Skin epidermis (tissue), 12 donors: ENCODE data around the gene SEMA7A.

Experiments
- H3K27ac ChIP-seq, 21 experiments: fragments of 200-600 bp; sonication (generic) in 11 of 21; one replicate each; pipeline ENCODE4 v1.5.0; 2020; ENCODE audit warnings: mild to moderate bottlenecking in 3 of 21, inconsistent platforms in 2 of 21, moderate library complexity in 2 of 21
- H3K4me3 ChIP-seq, 7 experiments: fragments of 200-600 bp; sonication (generic) in 2 of 7; one replicate each; pipeline ENCODE4 v1.5.0; 2020; ENCODE audit warnings: inconsistent platforms in 2 of 7, mild to moderate bottlenecking in 2 of 7, moderate library complexity in 1 of 7

SEMA7A gene

DNA sequence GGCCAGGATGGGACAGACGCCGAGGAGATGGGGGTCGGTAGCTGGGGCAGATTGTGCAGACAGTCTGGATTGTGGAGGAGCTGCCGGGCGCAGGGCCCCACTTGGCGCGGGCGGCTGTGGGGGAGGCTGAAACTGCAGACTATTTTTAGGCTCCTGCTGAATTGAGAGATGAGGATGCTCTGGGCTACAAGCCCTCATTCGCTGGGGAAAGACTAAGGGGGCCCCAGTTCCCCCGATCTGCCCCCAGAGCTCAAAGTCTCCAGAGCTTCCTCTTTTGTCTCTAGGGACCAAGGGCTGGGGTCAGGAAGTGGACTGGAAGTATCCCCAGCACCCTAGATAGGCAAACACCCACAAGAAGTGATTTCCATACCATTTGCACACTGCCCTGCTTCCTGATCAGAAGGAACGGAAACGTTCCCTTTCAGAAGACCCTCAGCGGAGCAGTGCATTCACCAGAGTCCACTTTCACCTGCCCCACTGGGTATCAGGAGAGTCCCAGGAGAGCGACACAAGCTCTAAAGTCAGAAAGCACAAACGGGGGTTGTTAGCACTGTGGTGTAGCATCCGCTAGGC is 29.7 kb downstream of the SEMA7A start:
- H3K27ac ChIP-seq, result peak overlapping the region in 6 of 21 experiments; percentile 21 to 84 (median 76)
- H3K4me3 ChIP-seq, result no peak overlapping the region

DNA sequence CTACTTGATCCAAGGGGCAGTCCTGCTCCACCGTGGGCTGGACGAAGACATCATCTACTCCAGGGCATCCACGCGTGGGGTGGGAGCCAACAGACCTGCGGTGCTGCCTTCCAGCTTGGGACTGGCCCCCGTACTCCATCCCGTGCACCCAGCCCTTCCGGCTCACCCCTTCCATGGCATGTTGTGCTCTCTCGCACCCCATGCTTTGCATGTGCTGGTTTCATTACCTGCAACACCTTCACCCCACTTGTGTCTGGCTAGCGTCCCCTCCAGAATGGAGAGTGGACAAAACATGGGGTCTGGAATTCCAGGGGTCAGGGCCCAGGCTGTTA is 30.2 kb downstream of the SEMA7A start:
- H3K27ac ChIP-seq, result peak overlapping the region in 8 of 21 experiments; percentile 21 to 84 (median 68)
- H3K4me3 ChIP-seq, result no peak overlapping the region

DNA sequence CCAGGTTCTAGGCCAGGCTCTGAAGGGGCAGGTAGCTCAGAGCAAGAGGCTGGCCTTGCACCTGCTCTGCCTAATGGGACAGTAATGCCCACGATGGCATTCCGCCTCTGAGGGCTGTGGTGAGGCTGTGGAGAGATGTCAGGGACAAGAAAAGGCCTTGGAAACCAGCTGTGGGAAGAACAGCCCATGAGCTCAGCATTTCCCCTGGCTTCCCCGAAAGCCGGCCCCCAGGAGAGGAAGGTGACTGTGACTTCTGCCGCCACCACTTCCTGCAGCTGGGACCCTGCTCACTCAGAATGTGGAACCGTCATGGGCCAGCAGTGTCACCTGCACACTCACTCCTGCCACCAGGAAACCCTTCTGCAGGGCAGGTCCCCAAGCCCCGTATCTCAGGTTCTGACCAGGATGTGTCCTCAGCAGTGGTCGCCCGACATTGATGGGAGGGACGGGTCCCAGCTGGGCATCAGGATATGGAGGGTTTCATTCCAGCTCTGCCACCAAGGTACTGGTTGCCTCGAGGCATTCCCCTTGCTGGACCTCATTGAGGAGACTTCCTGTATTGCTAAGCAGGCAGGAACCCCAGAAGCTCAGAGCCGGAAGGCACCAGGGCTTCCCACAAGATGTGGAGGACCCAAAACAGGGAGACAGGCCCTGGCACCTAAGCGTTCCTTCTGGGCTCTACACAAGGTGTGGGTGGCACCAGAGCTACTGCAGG is 30.7 kb downstream of the SEMA7A start:
- Histone ChIP-seq H3K4me3 (no peak overlapping the region), H3K27ac (peak overlapping the region in 11 of 21 experiments; percentile 8 to 84 (median 45))

DNA sequence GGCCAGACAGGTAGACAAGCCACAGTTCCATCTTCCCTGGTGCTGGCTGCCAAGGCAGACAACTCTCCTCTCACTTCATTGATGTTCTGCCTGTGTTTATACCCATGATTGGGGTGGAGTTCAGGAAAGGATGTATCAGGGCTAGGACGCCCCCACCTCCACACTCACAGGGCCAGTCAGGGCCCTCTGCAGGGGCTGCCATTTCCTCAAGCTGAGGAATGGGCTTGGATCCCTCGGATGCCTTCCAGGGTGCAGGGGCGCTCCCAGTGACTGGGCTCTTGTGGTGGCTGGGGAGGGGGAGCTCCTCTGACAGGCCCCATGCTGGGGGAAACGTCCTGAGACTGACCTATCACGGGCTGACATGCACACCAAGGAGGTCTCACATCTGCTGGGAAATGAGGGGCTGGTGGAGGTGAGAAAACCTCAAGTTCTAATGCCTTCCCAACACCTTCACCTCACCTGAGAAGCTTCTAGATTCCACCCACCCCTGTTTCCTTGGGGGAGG is 31.4 kb downstream of the SEMA7A start:
- H3K4me3 ChIP-seq, result no peak overlapping the region

DNA sequence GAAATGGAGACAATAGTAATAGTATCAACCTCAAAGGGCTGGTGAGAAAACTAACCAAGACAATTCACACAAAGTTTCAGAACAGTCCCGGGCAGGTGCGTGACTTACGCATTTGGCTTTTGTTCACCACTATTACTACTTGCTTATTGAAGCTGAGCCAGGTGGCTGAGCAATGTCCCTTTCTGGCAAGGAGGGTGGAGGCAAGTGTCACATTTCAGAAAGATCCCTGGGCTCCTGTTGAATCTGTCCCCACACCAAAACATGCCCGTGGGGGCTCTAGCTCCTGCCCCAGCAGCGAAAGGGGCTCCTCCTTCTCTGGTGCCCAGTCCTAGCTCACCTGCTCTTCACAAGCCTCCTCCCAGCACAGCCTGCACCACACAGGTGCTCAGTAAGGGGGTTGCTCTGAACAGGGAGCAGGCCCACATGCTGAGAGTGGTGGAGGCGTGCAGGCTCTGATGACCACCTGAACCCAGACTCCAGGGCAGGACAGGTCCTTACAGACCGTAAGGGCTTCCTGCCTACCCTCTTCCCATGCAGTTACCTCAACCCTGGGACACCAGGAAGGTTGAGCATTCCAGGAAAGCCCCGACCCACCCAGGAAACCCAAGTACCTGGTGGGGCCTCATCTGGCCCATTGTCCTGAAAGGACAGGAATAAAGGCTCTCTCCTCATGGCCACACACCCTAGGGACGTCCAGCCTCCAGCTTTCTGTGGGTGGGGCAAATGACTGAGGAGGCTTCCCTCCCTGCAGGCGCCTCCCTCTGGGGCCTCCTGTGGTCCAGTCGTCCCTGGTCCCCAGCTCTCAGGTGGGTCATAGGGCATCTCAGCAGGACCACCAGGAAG is 32.6 kb downstream of the SEMA7A start:
- H3K27ac ChIP-seq, result peak overlapping the region in 6 of 21 experiments; percentile 19 to 84 (median 41)
- no peak overlapping the region for H3K4me3 ChIP-seq

More for the DNA sequence above, 31.4 kb downstream of the SEMA7A start:
- peak overlapping the region in 12 of 21 experiments; percentile 8 to 84 (median 34) for H3K27ac ChIP-seq

DNA sequence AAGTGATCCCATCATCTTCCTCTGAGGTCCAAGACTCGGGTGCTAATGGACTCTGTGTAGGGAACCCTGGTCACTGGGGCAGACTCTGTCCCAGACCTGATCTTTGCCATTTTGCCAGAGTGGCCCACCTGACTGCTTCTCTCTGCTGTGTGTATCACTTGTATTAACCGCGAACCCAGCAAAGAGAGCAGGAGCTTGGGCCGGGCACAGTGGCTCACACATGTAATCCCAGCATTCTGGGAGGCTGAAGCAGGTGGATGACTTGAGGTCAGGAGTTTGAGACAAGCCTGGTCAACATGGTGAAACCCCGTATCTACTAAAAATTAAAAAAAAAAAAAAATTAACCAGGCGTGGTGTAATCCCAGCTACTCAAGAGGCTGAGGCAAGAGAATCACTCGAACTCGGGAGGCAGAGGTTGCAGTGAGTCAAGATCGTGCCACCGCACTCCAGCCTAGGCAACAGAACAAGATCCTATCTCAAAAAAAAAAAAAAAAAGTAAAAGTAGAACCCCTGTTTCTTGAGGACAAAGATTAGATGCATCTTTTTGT is 33.4 kb downstream of the SEMA7A start:
- Histone ChIP-seq H3K4me3 (no peak overlapping the region), H3K27ac (peak overlapping the region in 7 of 21 experiments; percentile 10 to 84 (median 51))

DNA sequence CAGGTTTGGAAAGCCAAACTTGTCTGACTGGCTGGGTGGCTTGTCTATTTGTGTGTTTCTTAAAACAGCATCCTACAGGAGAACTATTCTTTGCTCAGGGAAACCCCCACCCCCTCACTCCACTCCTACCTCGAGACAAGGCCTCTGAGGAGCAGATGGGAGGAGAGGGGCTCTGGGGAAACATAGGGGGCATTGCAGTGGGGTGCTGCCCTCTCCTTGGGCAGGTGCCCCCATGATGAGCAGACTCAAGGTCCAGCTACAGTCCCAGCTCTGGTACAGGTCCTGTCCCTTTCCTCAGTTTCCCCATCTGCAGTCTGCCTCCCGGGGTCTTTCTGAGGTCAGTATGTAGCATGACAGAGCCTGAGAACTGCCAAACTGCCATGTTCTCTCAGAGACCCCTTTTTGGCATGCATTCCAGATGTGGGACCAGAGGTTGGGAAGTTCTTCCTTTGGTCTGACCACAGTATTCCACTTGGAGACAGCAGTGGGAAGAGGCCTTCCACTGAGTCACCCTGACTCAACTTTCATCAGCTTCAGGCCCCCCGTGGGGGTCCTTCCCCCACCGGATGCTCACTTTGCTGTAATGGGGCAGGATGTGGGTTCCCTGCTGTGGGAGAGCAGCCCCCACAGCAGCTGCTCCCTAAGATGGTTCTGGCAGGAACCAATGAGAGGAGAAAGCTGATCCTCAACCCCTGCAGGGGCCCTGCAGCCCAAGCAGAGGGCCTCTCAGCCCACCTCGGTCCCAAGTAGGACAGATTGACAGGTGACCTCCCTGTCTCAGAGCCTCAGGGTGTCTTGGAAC is 34.0 kb downstream of the SEMA7A start:
- Histone ChIP-seq H3K27ac (peak overlapping the region in 7 of 21 experiments; percentile 10 to 84 (median 51)), H3K4me3 (no peak overlapping the region)

DNA sequence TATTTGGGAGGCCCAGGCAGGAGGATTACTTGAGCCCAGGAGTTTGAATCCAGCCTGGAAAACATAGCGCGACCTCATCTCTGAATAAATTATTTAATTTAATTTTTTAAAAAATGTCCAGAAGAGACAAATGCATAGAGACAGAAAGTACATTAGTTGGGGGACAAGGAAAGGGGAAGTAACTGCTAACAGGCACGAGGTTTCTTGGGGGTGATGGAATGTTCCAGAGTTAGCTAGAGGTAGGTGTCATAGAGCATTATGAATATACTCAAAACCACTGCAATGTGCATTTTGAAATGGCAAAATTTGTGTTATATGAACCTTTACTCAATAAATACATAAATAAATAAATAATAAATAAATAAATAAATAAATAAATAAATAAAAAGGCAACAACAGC is 34.7 kb downstream of the SEMA7A start:
- no peak overlapping the region for H3K4me3 ChIP-seq
- H3K27ac ChIP-seq, result peak overlapping the region in 5 of 21 experiments; percentile 10 to 84 (median 59)

DNA sequence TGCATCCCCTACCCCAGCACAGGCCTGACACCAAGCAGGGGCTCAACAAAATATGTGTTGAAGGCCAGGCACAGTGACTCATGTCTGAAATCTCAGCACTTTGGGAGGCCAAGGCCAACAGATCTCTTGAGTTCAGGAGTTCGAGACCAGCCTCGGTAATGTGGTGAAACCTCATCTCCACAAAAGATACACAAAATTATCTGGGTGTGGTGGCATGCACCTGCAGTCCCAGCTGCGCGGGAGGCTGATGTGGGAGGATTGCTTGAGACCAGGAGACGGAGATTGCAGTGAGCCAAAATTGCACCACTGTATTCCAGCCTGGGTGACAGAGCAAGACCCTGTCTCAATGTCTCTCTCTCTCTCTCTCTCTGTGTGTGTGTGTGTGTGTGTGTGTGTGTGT is 35.6 kb downstream of the SEMA7A start:
- peak overlapping the region in 6 of 21 experiments; percentile 9 to 74 (median 52) for H3K27ac ChIP-seq

DNA sequence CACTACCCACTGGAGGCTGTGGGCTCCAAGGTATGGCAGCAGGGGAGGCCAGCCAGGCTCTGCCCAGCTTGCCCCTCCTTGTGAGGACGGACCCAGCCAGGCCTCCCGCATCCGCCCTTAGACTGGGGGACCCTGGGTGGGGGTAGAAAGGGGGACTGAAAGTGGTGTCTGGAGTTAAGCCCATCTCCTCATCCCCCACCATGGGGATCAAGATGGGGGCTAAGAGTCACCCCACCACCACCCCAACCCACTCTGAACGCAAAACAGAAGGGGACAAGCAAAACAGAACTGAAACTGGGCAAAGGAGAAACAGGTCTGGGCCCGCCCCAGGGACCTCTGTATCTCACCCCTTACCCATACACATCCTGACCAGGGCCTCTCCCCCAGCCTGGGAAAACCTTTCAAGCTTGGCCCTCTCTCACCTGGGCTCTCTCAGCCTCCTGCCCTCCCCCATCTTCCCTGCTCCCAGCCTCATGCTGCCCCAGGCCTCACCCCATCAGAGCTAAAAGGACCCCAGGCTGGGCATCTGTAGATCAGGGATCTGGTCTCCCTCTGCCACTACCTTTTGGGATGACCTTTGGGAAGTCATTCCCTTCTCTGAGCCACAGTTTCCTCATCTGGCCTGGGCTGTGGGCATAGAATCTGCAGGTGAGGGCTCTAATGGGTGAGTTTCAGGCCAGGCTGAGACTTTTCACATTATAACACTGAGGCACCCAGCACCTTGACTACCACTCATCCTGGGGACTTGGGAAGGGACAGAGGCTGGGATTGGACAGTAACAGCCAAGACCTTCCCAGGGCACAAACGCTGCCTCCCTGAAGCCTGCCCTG is 36.3 kb downstream of the SEMA7A start:
- Histone ChIP-seq H3K4me3 (no peak overlapping the region), H3K27ac (peak overlapping the region in 10 of 21 experiments; percentile 0 to 74 (median 43))

More for the DNA sequence above, 35.6 kb downstream of the SEMA7A start:
- H3K4me3 ChIP-seq, result no peak overlapping the region

DNA sequence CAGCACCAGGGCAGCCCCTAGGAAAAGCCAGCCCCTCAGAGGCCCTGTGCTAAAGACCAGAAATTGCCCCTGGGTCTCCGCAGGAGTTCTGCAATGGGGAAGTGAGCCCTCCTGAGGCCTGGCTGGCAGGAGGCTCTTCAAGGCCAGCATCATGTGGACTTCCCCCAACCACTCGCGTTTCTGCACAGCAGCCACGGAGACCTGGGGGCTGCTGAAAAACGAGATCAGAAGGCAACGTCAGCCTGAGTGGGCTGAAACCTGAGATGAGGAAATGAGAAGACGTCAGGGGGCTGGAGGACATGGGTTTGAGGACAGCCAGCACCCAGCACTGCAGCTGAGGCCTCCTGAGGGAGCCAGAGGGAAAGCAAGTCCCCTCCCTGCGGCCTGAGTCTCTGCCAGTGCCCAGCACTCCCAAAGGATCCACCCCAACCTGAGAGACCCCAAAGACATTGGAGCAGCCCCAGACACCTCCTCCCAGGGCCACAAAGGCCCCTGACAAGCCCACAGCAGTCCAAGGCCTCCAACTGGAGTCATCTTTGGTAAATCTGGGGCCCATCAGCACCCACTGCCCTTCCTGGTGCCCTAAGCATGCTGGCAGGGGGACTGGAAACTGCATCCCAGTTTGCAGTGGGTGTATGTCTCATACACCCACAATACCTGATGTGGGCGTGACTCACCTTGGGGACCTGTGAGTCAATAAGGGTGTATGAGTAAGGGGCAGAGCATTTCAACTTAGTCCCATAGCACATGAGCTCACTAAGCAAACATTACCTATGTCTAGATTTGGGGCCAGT is 37.1 kb downstream of the SEMA7A start:
- Histone ChIP-seq H3K27ac (peak overlapping the region in 8 of 21 experiments; percentile 28 to 74 (median 46)), H3K4me3 (no peak overlapping the region)

DNA sequence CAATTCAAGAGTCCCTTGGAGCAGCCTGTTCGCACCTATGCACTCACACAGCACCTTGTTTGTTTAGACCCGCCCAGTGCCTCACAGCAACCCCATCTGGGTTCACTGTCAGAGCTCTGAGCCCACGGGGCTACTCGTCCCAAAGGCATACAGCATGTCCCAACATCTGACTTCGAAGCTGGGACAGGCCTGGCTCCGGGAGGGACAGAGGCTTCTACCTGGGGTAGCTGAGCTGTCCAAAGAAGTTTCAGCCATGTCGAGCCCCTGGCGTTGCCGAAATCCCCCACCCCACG is 37.7 kb downstream of the SEMA7A start:
- no peak overlapping the region for H3K4me3 ChIP-seq
- H3K27ac ChIP-seq, result peak overlapping the region in 5 of 21 experiments; percentile 30 to 74 (median 52)

DNA sequence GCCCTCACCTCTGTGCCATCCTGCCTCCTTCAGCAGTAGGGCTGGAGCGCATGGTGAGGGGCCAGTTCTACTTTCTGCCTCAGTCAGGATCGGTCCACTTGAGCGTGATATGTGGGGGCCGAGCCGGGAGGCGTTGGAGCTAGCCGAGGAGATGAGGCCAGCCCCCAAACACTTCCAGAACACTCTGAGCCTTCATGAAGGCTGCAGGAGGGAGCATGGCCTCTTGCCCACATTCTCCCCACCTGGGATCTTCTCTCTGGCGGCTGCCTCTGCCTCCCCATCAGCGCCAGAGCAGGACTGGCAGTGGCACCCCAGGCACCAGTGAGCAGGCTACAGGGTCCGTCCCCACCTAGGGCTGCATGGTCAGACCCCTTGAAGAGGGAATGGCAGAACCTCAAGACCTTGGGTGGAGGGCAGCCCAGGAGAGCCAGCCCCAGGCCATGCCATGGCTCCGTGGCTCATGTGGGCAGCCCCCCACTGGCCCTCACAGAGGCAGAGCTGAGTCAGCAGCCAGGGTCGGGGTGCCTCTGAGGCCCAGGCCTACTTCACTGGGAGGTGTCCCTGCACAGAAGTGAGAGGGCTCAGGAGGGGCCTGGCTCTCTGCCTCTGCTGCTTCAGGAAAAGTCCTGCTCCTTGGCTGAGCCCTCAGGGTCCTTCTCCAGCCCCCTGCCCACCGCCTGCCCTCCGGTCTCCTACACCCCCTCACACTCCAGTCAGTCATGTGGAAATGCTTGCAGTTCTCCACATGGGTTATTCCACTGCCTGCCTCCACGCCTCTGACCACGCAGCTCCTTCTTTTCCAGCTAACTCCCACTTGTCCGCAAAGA is 38.2 kb downstream of the SEMA7A start:
- no peak overlapping the region for H3K4me3 ChIP-seq
- H3K27ac ChIP-seq, result peak overlapping the region in 4 of 21 experiments; percentile 30 to 74 (median 57)

DNA sequence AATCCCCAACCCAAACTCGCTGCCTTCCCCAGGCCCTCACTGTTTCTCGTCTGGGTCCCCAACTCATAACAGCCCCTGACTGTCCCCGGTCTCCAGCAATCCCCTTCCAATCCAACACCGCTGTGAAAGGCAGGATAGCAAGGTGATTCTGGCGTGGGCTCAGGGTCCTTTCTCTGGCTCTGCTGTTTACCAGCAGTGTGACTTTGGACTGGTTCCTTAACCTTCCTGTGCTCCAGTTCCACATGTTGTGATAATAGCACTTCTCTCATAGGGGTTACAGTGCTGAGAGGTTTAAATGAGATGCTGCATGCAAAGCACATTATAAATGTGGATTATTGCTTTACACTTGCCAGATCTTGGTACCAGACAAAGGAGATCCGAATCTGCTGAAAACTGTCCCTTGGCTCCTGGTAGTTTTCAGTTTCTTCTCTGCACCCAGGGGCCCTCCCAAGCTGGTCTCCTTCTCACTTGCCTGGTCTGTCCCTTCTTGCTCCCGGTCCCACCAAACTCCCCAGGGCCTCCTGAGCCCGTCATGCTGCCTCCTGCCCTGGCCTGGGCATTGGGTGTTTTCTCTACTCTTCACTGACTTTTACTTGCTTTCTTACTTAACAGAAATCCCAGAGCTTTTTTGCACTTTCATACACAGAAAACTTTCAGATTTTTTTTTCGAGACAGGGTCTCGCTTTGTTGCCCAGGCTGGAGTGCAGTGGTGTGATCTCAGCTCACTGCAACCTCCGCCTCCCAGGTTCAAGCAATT is 39.5 kb downstream of the SEMA7A start:
- no peak overlapping the region for H3K4me3 ChIP-seq
- no peak overlapping the region for H3K27ac ChIP-seq

DNA sequence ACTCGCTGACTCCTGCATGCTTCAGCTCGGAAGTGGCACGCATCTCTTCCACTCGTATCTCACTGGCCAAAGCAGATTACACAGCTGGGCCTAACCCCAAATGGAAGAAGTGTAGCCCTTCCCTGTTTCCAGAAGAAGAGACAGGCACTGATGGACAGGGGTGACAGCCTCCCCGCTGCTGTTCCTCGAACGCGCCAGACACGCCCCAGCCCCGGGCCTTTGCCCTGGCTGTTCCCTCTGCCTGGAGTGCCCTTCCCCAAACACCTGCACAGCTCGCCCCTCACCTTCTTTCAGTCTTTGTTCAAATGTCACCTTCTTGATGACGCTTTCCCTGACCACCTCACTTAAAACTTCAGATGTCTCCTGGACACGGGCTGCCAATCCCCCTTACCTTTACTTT is 40.3 kb downstream of the SEMA7A start:
- H3K27ac ChIP-seq, result no peak overlapping the region
- H3K4me3 ChIP-seq, result no peak overlapping the region

DNA sequence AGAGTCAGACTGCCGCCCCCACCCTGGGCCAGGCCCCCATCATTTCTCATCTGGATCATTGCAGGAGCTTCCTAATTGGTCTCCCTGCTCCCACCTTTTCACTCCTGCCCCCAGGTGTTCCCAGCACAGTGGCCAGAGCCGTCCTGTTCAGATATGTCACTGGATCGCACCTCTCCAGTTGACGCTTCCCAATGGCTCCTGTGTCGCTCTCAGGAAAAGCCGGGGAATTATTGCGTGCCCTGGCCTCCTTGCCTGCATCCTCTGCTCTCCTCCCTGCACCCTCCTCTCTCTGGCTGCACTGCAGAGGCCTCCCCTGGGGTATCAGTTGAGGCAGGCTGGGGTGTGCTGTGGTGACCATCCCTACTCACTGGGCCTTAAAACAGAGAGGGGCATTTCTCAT is 40.9 kb downstream of the SEMA7A start:
- no peak overlapping the region for H3K4me3 ChIP-seq
- no peak overlapping the region for H3K27ac ChIP-seq
